HEK293 (cell line): ENCODE results near the gene PTPRN2.

ENCODE experiments used
- CTCF ChIA-PET: fragments of 350-600 bp; formaldehyde crosslinking; extraction: SDS; loops from one replicate; lab custom pipeline; 2021; ENCODE audit warnings: antibody characterized with exemption; lab: Yijun Ruan, JAX
- POLR2A ChIA-PET: fragments of 300-600 bp; formaldehyde crosslinking; extraction: SDS; loops from one replicate; lab custom pipeline; 2020; ENCODE audit warnings: antibody characterized with exemption, inconsistent platforms; lab: Yijun Ruan, JAX
- H3K27ac ChIP-seq: fragments of 200-500 bp; sonication (Bioruptor generic); 2 replicates; pipeline ENCODE4 v1.5.1; 2014; ENCODE audit warnings: low read depth, low read length, control low read depth, inconsistent platforms; ENCODE audit errors: extremely low read depth
- H3K36me3 ChIP-seq, 2 experiments: fragments of 200-500 bp in 1 of 2; sonication (Bioruptor generic) in 1 of 2; 1 replicate in 1 of 2; 2 replicates in 1 of 2; pipeline ENCODE4 v1.5.1; 2014 to 2017; ENCODE audit warnings: inconsistent platforms in 2 of 2, low read length in 2 of 2; ENCODE audit not compliant: control insufficient read depth in 2 of 2, insufficient read depth in 1 of 2
- H3K4me1 ChIP-seq: fragments of 200-500 bp; sonication (Bioruptor generic); 2 replicates; pipeline ENCODE4 v1.5.1; 2014; ENCODE audit warnings: mild to moderate bottlenecking, low read length, inconsistent platforms; ENCODE audit not compliant: control insufficient read depth, insufficient read depth
- H3K4me3 ChIP-seq: 2 replicates; pipeline ENCODE4 v1.5.1; 2011; ENCODE audit warnings: low read depth, mild to moderate bottlenecking, control low read depth, low read length, moderate library complexity
- H3K9me3 ChIP-seq: fragments of 200-500 bp; sonication (Bioruptor generic); 2 replicates; pipeline ENCODE4 v1.5.1; 2014; ENCODE audit warnings: low read depth, low read length, inconsistent platforms; ENCODE audit not compliant: control insufficient read depth, insufficient read depth
- IKZF3 ChIP-seq: fragments of 450-650 bp; IDR thresholded peaks from 2 replicates; pipeline ENCODE4 v1.5.0; 2018; ENCODE audit warnings: missing biosample characterization, mild to moderate bottlenecking, missing genetic modification characterization, moderate library complexity
- KLF9 ChIP-seq: fragments of 450-650 bp; formaldehyde crosslinking; IDR thresholded peaks from 2 replicates; pipeline ENCODE4 v1.5.1; 2016; ENCODE audit warnings: missing biosample characterization, missing genetic modification characterization, low read depth
- MEIS1 ChIP-seq: sonication (generic); formaldehyde crosslinking; IDR thresholded peaks from 2 replicates; pipeline ENCODE4 v1.8.1; 2022; ENCODE audit warnings: missing genetic modification reagents, mild to moderate bottlenecking, borderline replicate concordance
- REPIN1 ChIP-seq: fragments of 450-650 bp; formaldehyde crosslinking; IDR thresholded peaks from 2 replicates; pipeline ENCODE4 v1.5.1; 2017; ENCODE audit warnings: missing biosample characterization, missing genetic modification characterization, low read depth
- ZNF138 ChIP-seq: fragments of 450-650 bp; formaldehyde crosslinking; IDR thresholded peaks from 2 replicates; pipeline ENCODE4 v1.5.1; 2016; ENCODE audit warnings: missing biosample characterization, missing genetic modification characterization, borderline replicate concordance
- ZNF155 ChIP-seq: fragments of 450-650 bp; formaldehyde crosslinking; IDR thresholded peaks from 2 replicates; pipeline ENCODE4 v1.5.1; 2016; ENCODE audit warnings: missing biosample characterization, missing genetic modification characterization
- ZNF174 ChIP-seq: fragments of 450-650 bp; formaldehyde crosslinking; IDR thresholded peaks from 2 replicates; pipeline ENCODE4 v1.5.0; 2017; ENCODE audit warnings: missing biosample characterization, mild to moderate bottlenecking, missing genetic modification characterization
- ZNF202 ChIP-seq: fragments of 450-650 bp; formaldehyde crosslinking; IDR thresholded peaks from 2 replicates; pipeline ENCODE4 v1.5.1; 2016; ENCODE audit warnings: missing biosample characterization, missing genetic modification characterization, borderline replicate concordance
- ZNF248 ChIP-seq: fragments of 450-650 bp; formaldehyde crosslinking; IDR thresholded peaks from 2 replicates; pipeline ENCODE4 v1.5.1; 2017; ENCODE audit warnings: missing biosample characterization, missing genetic modification characterization
- ZNF37A ChIP-seq: fragments of 450-650 bp; IDR thresholded peaks from 2 replicates; pipeline ENCODE4 v1.5.1; 2018; ENCODE audit warnings: missing biosample characterization, missing genetic modification characterization
- ZNF394 ChIP-seq: fragments of 450-650 bp; formaldehyde crosslinking; IDR thresholded peaks from 2 replicates; pipeline ENCODE4 v1.5.1; 2016; ENCODE audit warnings: missing biosample characterization, missing genetic modification characterization, mild to moderate bottlenecking, moderate library complexity, borderline replicate concordance
- ZNF548 ChIP-seq: fragments of 450-650 bp; formaldehyde crosslinking; IDR thresholded peaks from 2 replicates; pipeline ENCODE4 v1.5.1; 2016; ENCODE audit warnings: missing biosample characterization, missing genetic modification characterization
- ZNF621 ChIP-seq: fragments of 450-650 bp; formaldehyde crosslinking; IDR thresholded peaks from 2 replicates; pipeline ENCODE4 v1.5.1; 2017; ENCODE audit warnings: missing biosample characterization, missing genetic modification characterization
- ZNF785 ChIP-seq: fragments of 450-650 bp; formaldehyde crosslinking; IDR thresholded peaks from 2 replicates; pipeline ENCODE4 v1.5.1; 2016; ENCODE audit warnings: missing biosample characterization, missing genetic modification characterization
- TF ChIP-seq, protein P1 (sequence below): fragments of 450-650 bp; formaldehyde crosslinking; IDR thresholded peaks from 2 replicates; pipeline ENCODE4 v1.5.1; 2016; ENCODE audit warnings: missing biosample characterization, missing genetic modification characterization
- TF ChIP-seq, protein P2 (sequence below): fragments of 450-650 bp; formaldehyde crosslinking; IDR thresholded peaks from 2 replicates; pipeline ENCODE4 v1.5.1; 2016; ENCODE audit warnings: missing biosample characterization, missing genetic modification characterization
- TF ChIP-seq, protein P3 (sequence below): fragments of 450-650 bp; formaldehyde crosslinking; IDR thresholded peaks from 2 replicates; pipeline ENCODE4 v1.5.1; 2016; ENCODE audit warnings: missing biosample characterization, missing genetic modification characterization
- TF ChIP-seq, protein P4 (sequence below): fragments of 450-650 bp; formaldehyde crosslinking; IDR thresholded peaks from 2 replicates; pipeline ENCODE4 v1.5.1; 2016; ENCODE audit warnings: missing biosample characterization, missing genetic modification characterization
- TF ChIP-seq, protein P5 (sequence below): fragments of 450-650 bp; formaldehyde crosslinking; IDR thresholded peaks from 2 replicates; pipeline ENCODE4; 2016; ENCODE audit warnings: missing biosample characterization, missing genetic modification characterization
- TF ChIP-seq, protein P6 (sequence below): fragments of 450-650 bp; formaldehyde crosslinking; IDR thresholded peaks from 2 replicates; pipeline ENCODE4 v1.5.1; 2016; ENCODE audit warnings: missing biosample characterization, missing genetic modification characterization

Gene PTPRN2

GRCh38 chr7:157751951-157752673 lies 835.5 kb downstream of the PTPRN2 start (continued):
- TF ChIP-seq, protein P1, sequence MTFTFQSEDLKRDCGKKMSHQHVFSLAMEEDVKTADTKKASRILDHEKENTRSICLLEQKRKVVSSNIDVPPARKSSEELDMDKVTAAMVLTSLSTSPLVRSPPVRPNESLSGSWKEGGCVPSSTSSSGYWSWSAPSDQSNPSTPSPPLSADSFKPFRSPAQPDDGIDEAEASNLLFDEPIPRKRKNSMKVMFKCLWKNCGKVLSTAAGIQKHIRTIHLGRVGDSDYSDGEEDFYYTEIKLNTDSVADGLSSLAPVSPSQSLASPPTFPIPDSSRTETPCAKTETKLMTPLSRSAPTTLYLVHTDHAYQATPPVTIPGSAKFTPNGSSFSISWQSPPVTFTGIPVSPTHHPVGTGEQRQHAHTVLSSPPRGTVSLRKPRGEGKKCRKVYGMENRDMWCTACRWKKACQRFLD (tag by site-specific recombination), result no peak
- TF ChIP-seq, protein P2, sequence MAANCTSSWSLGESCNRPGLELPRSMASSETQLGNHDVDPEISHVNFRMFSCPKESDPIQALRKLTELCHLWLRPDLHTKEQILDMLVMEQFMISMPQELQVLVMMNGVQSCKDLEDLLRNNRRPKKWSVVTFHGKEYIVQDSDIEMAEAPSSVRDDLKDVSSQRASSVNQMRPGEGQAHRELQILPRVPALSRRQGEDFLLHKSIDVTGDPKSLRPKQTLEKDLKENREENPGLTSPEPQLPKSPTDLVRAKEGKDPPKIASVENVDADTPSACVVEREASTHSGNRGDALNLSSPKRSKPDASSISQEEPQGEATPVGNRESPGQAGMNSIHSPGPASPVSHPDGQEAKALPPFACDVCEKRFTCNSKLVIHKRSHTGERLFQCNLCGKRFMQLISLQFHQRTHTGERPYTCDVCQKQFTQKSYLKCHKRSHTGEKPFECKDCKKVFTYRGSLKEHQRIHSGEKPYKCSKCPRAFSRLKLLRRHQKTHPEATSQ (tag by site-specific recombination), result no peak
- TF ChIP-seq ZNF548 (tag by site-specific recombination), result no peak
- TF ChIP-seq, all 188 proteins: peak for 0

- TF ChIP-seq ZNF248 (no peak), ZNF37A (tag by site-specific recombination) (no peak), ZNF621 (tag by site-specific recombination) (no peak), ZNF785 (no peak), ZNF174 (no peak)
- TF ChIP-seq, protein P3, sequence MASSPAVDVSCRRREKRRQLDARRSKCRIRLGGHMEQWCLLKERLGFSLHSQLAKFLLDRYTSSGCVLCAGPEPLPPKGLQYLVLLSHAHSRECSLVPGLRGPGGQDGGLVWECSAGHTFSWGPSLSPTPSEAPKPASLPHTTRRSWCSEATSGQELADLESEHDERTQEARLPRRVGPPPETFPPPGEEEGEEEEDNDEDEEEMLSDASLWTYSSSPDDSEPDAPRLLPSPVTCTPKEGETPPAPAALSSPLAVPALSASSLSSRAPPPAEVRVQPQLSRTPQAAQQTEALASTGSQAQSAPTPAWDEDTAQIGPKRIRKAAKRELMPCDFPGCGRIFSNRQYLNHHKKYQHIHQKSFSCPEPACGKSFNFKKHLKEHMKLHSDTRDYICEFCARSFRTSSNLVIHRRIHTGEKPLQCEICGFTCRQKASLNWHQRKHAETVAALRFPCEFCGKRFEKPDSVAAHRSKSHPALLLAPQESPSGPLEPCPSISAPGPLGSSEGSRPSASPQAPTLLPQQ (tag by site-specific recombination), result no peak
- TF ChIP-seq, protein P4, sequence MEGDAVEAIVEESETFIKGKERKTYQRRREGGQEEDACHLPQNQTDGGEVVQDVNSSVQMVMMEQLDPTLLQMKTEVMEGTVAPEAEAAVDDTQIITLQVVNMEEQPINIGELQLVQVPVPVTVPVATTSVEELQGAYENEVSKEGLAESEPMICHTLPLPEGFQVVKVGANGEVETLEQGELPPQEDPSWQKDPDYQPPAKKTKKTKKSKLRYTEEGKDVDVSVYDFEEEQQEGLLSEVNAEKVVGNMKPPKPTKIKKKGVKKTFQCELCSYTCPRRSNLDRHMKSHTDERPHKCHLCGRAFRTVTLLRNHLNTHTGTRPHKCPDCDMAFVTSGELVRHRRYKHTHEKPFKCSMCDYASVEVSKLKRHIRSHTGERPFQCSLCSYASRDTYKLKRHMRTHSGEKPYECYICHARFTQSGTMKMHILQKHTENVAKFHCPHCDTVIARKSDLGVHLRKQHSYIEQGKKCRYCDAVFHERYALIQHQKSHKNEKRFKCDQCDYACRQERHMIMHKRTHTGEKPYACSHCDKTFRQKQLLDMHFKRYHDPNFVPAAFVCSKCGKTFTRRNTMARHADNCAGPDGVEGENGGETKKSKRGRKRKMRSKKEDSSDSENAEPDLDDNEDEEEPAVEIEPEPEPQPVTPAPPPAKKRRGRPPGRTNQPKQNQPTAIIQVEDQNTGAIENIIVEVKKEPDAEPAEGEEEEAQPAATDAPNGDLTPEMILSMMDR, result no peak
- TF ChIP-seq, protein P5, sequence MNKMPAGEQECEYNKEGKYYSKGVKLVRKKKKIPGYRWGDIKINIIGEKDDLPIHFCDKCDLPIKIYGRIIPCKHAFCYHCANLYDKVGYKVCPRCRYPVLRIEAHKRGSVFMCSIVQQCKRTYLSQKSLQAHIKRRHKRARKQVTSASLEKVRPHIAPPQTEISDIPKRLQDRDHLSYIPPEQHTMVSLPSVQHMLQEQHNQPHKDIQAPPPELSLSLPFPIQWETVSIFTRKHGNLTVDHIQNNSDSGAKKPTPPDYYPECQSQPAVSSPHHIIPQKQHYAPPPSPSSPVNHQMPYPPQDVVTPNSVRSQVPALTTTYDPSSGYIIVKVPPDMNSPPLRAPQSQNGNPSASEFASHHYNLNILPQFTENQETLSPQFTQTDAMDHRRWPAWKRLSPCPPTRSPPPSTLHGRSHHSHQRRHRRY (tag by site-specific recombination), result no peak
- TF ChIP-seq, protein P6, sequence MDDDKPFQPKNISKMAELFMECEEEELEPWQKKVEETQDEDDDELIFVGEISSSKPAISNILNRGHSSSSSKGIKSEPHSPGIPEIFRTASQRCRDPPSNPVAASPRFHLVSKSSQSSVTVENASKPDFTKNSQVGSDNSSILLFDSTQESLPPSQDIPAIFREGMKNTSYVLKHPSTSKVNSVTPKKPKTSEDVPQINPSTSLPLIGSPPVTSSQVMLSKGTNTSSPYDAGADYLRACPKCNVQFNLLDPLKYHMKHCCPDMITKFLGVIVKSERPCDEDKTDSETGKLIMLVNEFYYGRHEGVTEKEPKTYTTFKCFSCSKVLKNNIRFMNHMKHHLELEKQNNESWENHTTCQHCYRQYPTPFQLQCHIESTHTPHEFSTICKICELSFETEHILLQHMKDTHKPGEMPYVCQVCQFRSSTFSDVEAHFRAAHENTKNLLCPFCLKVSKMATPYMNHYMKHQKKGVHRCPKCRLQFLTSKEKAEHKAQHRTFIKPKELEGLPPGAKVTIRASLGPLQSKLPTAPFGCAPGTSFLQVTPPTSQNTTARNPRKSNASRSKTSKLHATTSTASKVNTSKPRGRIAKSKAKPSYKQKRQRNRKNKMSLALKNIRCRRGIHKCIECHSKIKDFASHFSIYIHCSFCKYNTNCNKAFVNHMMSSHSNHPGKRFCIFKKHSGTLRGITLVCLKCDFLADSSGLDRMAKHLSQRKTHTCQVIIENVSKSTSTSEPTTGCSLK, result no peak
- TF ChIP-seq, all 188 proteins: peak for 0
- ChIA-PET CTCF (interaction anchor here (0.6 kb wide), 1 partner anchor 522 kb away, joined by 3 read pairs; no protein-coding TSS in a partner anchor), POLR2A (no interaction called here)
- Histone ChIP-seq H3K9me3 (no peaks in the 10 kb centered on the region), H3K36me3 (no peaks in the 10 kb centered on the region), H3K4me1 (no peaks in the 10 kb centered on the region), H3K27ac (no peak overlapping the region), H3K4me3 (no peak overlapping the region)
Measured at GRCh38 chr7:157751406-157751805, 836.2 kb downstream of the PTPRN2 start.

- TF ChIP-seq ZNF155 (tag by site-specific recombination) (no peak), ZNF202 (no peak), REPIN1 (tag by site-specific recombination) (no peak), ZNF138 (tag by site-specific recombination) (no peak), IKZF3 (tag by site-specific recombination) (no peak), MEIS1 (CRISPR knock-in tag) (no peak), KLF9 (no peak), ZNF394 (tag by site-specific recombination) (no peak)
- Histone ChIP-seq H3K4me3 (no peak overlapping the region), H3K4me1 (no peaks in the 10 kb centered on the region), H3K27ac (no peak overlapping the region), H3K36me3 (no peaks in the 10 kb centered on the region), H3K9me3 (no peaks in the 10 kb centered on the region)
- POLR2A ChIA-PET, result no interaction called here
- CTCF ChIA-PET, result interaction anchor here (0.5 kb wide), 1 partner anchor 12 kb away, joined by 4 read pairs; no protein-coding TSS in a partner anchor
Measured at GRCh38 chr7:157750291-157750690, 837.3 kb downstream of the PTPRN2 start.
